Endothelial cell of hepatic sinusoid (primary cell): ENCODE measurements around the gene GRIK4.

Source experiments
- in situ Hi-C: cut with HindIII; loops from 2 replicates; pipeline ENCODE4 v1.10.0; 2017; ENCODE audit warnings: low sequenced_read_pairs

Gene GRIK4

GRCh38 chr11:120509346-120510053, 2.0 kb upstream of the GRIK4 start:
- in situ Hi-C loops, result loop anchor here (5.0 kb wide), 1 partner anchor 173 kb away; no protein-coding TSS in a partner anchor

GRCh38 chr11:120510406-120511115, 987 bp upstream of the GRIK4 start:
- in situ Hi-C loops, result no loop called here

GRCh38 chr11:120511820-120512738, 531 bp downstream of the GRIK4 start:
- in situ Hi-C loops, result no loop called here

GRCh38 chr11:120512739-120513435, 1.3 kb downstream of the GRIK4 start:
- in situ Hi-C loops, result no loop called here

- in situ Hi-C loops, result no loop called here
Measured at GRCh38 chr11:120513436-120514315, 2.1 kb downstream of the GRIK4 start.

GRCh38 chr11:120514541-120515121, 3.1 kb downstream of the GRIK4 start:
- in situ Hi-C loops, result no loop called here

GRCh38 chr11:120515186-120515723, 3.7 kb downstream of the GRIK4 start:
- in situ Hi-C loops, result no loop called here

GRCh38 chr11:120516461-120517389, 5.2 kb downstream of the GRIK4 start:
- in situ Hi-C loops, result no loop called here

- in situ Hi-C loops, result no loop called here
Measured at GRCh38 chr11:120517390-120517761, 5.8 kb downstream of the GRIK4 start.

- in situ Hi-C loops, result no loop called here
Measured at GRCh38 chr11:120517801-120518291, 6.3 kb downstream of the GRIK4 start.

GRCh38 chr11:120518356-120518755, 6.8 kb downstream of the GRIK4 start:
- in situ Hi-C loops, result no loop called here

- in situ Hi-C loops, result no loop called here
Measured at GRCh38 chr11:120519474-120519873, 7.9 kb downstream of the GRIK4 start.

- in situ Hi-C loops, result no loop called here
Measured at GRCh38 chr11:120520091-120520822, 8.7 kb downstream of the GRIK4 start.

GRCh38 chr11:120521176-120521575, 9.6 kb downstream of the GRIK4 start:
- in situ Hi-C loops, result no loop called here

- in situ Hi-C loops, result no loop called here
Measured at GRCh38 chr11:120522021-120522420, 10.5 kb downstream of the GRIK4 start.

GRCh38 chr11:120522736-120523135, 11.2 kb downstream of the GRIK4 start:
- in situ Hi-C loops, result no loop called here

- in situ Hi-C loops, result no loop called here
Measured at GRCh38 chr11:120523196-120523595, 11.6 kb downstream of the GRIK4 start.
